ENCODE data around the gene COL26A1.

DNA sequence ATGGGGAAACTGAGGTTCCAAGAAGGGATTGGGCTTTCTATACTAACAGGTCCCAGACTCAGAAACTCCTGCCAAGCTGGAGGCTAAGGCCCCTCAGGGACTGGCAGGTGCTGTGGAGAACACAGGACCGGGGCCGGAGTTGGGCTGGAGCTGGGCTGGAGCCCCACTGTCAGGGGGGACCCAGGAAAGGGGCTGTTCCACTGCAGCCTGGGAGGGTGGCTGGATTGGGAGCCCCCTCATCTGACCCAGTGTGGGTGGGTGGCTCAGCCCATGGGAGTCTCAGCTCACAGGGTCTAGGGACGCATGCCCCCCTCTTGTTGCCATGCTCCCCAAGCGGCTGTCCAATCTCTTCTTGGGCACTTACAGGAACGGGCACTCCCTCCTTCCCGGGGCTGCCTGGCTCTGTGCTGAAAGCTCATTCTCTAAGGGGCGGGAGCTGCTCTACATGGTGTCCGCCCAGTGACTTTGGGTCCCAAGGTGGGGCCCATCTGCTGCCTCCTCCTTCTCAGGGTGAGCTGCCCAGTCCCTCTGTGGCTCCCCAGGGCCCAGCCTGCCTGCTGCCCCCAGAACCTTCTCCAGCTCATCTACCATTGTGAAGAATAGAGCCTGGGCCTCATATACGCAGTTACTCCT lies 139.9 kb downstream of the COL26A1 start:
- TF ChIP-seq ZNF274 (IDR thresholded peaks at IDR 0.05; ENCODE audit: low read length) (no peak), ZNF274 (tag by site-specific recombination; IDR thresholded peaks at IDR 0.05; ENCODE audit: borderline replicate concordance) (no peak), ZNF121 (tag by site-specific recombination; IDR thresholded peaks at IDR 0.05) (no peak), CTCF (tag by site-specific recombination; IDR thresholded peaks at IDR 0.05) (no peak), ZNF624 (tag by site-specific recombination; IDR thresholded peaks at IDR 0.05) (no peak), ZNF747 (tag by site-specific recombination; IDR thresholded peaks at IDR 0.05) (no peak), ZNF654 (tag by site-specific recombination; IDR thresholded peaks at IDR 0.05; ENCODE audit: low read depth) (no peak), KLF16 (tag by site-specific recombination; IDR thresholded peaks at IDR 0.05) (no peak), ZBTB1 (tag by site-specific recombination; IDR thresholded peaks at IDR 0.05) (no peak), ZNF623 (tag by site-specific recombination; IDR thresholded peaks at IDR 0.05) (no peak), TCF7L2 (IDR thresholded peaks at IDR 0.05; ENCODE audit: borderline replicate concordance, low read depth, low read length) (no peak)
- TF ChIP-seq, protein P1, sequence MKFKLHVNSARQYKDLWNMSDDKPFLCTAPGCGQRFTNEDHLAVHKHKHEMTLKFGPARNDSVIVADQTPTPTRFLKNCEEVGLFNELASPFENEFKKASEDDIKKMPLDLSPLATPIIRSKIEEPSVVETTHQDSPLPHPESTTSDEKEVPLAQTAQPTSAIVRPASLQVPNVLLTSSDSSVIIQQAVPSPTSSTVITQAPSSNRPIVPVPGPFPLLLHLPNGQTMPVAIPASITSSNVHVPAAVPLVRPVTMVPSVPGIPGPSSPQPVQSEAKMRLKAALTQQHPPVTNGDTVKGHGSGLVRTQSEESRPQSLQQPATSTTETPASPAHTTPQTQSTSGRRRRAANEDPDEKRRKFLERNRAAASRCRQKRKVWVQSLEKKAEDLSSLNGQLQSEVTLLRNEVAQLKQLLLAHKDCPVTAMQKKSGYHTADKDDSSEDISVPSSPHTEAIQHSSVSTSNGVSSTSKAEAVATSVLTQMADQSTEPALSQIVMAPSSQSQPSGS (tag by site-specific recombination; IDR thresholded peaks at IDR 0.05; ENCODE audit: low read depth): no peak
